ENCODE results near the gene TFIP11.
A peak's percentile ranks its signal among the peaks of the same experiment; 100 is the strongest.

TFIP11 gene

DNA sequence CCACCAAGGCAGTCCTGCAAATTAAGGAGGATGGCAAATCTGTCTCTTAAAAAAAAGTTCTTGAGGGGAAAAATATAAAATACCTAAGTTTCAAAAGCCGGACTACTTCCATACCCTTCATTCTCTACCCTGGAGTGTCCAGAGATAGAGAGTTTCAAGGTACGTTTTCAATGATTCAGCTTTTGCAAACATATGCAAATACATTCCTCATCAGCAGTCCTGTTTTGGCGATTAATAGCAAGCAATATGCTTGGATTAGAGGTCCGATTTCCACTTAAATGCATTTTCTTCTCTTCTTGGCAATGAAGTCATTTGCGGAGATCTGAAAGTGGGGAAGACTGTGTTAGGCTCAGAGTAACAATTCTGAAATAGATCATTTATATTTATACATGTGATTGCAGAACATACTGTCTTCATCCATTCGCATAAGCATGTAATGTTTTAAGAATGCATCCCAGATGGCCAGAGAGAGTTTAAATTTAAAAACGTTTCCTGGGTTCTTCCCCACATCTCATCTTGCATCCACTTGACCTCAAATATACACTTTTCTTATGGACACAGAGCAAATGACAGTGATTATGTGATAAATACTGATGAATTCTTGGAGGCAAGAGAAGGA, 13.8 kb upstream of the TFIP11 start:
- Histone ChIP-seq H3F3A (ENCODE audit: insufficient read depth, low read length) (no peaks in the 10 kb centered on the region), H3K27me3 (ENCODE audit: insufficient read depth, low read length) (no peaks in the 10 kb centered on the region), H2AFZ (ENCODE audit: low read length) (no peak overlapping the region), H3K9me3 (ENCODE audit: low read length) (no peaks in the 10 kb centered on the region), H3K79me2 (ENCODE audit: insufficient read depth, low read length) (no peaks in the 10 kb centered on the region), H3K4me2 (ENCODE audit: low read length) (no peak overlapping the region), H3K9me2 (ENCODE audit: low read depth, low read length) (no peaks in the 10 kb centered on the region), H3K36me3 (ENCODE audit: insufficient read depth, low read length) (peaks cover 73% of the 10 kb centered on the region), H3K27ac (ENCODE audit: low read depth, low read length, poor library complexity, severe bottlenecking) (no peak overlapping the region), H3K4me1 (ENCODE audit: insufficient read depth, low read length, severe bottlenecking) (peaks cover 25% of the 10 kb centered on the region), H3K9ac (ENCODE audit: low read length) (no peak overlapping the region), H4K20me1 (ENCODE audit: insufficient read depth, low read length) (no peaks in the 10 kb centered on the region), H3K4me3 (ENCODE audit: low read depth, low read length, poor library complexity, severe bottlenecking) (no peak overlapping the region)
- TF ChIP-seq, protein P1, sequence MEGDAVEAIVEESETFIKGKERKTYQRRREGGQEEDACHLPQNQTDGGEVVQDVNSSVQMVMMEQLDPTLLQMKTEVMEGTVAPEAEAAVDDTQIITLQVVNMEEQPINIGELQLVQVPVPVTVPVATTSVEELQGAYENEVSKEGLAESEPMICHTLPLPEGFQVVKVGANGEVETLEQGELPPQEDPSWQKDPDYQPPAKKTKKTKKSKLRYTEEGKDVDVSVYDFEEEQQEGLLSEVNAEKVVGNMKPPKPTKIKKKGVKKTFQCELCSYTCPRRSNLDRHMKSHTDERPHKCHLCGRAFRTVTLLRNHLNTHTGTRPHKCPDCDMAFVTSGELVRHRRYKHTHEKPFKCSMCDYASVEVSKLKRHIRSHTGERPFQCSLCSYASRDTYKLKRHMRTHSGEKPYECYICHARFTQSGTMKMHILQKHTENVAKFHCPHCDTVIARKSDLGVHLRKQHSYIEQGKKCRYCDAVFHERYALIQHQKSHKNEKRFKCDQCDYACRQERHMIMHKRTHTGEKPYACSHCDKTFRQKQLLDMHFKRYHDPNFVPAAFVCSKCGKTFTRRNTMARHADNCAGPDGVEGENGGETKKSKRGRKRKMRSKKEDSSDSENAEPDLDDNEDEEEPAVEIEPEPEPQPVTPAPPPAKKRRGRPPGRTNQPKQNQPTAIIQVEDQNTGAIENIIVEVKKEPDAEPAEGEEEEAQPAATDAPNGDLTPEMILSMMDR (IDR thresholded peaks at IDR 0.05; ENCODE audit: low read length), result no peak

- H3K4me2 ChIP-seq (ENCODE audit: low read length), result no peak overlapping the region; the same call in 1 of the 2 replicates
- H3K27ac ChIP-seq (ENCODE audit: low read depth, low read length, poor library complexity, severe bottlenecking), result peak overlapping the region; percentile 85
- peaks cover 63% of the 10 kb centered on the region for H3K36me3 ChIP-seq (ENCODE audit: insufficient read depth, low read length)
Observed at GRCh38 chr22:26524870-26525269, 12.6 kb upstream of the TFIP11 start.

GRCh38 chr22:26522592-26522991, 10.3 kb upstream of the TFIP11 start:
- TF ChIP-seq, protein P1 (IDR thresholded peaks at IDR 0.05; ENCODE audit: low read length), result no peak
- TF ChIP-seq EZH2 (IDR thresholded peaks at IDR 0.05; ENCODE audit: borderline replicate concordance, low read length), result no peak
- H3K36me3 ChIP-seq (ENCODE audit: insufficient read depth, low read length), result peaks cover 47% of the 10 kb centered on the region
- no peak overlapping the region for H2AFZ ChIP-seq (ENCODE audit: low read length)
- H3K4me3 ChIP-seq (ENCODE audit: low read depth, low read length, poor library complexity, severe bottlenecking), result no peak overlapping the region
- no peak overlapping the region for H3K4me2 ChIP-seq (ENCODE audit: low read length)
- no peaks in the 10 kb centered on the region for H3K79me2 ChIP-seq (ENCODE audit: insufficient read depth, low read length)
- peaks cover 17% of the 10 kb centered on the region for H3K4me1 ChIP-seq (ENCODE audit: insufficient read depth, low read length, severe bottlenecking)
- H3K9ac ChIP-seq (ENCODE audit: low read length), result no peak overlapping the region
- H4K20me1 ChIP-seq (ENCODE audit: insufficient read depth, low read length), result no peaks in the 10 kb centered on the region
- H3K9me3 ChIP-seq (ENCODE audit: low read length), result no peaks in the 10 kb centered on the region
- H3K27me3 ChIP-seq (ENCODE audit: insufficient read depth, low read length), result no peaks in the 10 kb centered on the region
- no peak overlapping the region for H3K27ac ChIP-seq (ENCODE audit: low read depth, low read length, poor library complexity, severe bottlenecking)
- no peaks in the 10 kb centered on the region for H3F3A ChIP-seq (ENCODE audit: insufficient read depth, low read length)
- H3K9me2 ChIP-seq (ENCODE audit: low read depth, low read length), result no peaks in the 10 kb centered on the region

More at GRCh38 chr22:26524870-26525269, 12.6 kb upstream of the TFIP11 start:
- H3F3A ChIP-seq (ENCODE audit: insufficient read depth, low read length), result no peaks in the 10 kb centered on the region
- no peaks in the 10 kb centered on the region for H3K79me2 ChIP-seq (ENCODE audit: insufficient read depth, low read length)
- no peak for TF ChIP-seq EZH2 (IDR thresholded peaks at IDR 0.05; ENCODE audit: borderline replicate concordance, low read length)
- TF ChIP-seq, protein P1 (IDR thresholded peaks at IDR 0.05; ENCODE audit: low read length), result no peak
- H3K27me3 ChIP-seq (ENCODE audit: insufficient read depth, low read length), result no peaks in the 10 kb centered on the region
- no peak overlapping the region for H2AFZ ChIP-seq (ENCODE audit: low read length)
- peaks cover 25% of the 10 kb centered on the region for H3K4me1 ChIP-seq (ENCODE audit: insufficient read depth, low read length, severe bottlenecking)
- no peak overlapping the region for H3K4me3 ChIP-seq (ENCODE audit: low read depth, low read length, poor library complexity, severe bottlenecking)
- H3K9me3 ChIP-seq (ENCODE audit: low read length), result no peaks in the 10 kb centered on the region
- H3K9me2 ChIP-seq (ENCODE audit: low read depth, low read length), result no peaks in the 10 kb centered on the region
- no peaks in the 10 kb centered on the region for H4K20me1 ChIP-seq (ENCODE audit: insufficient read depth, low read length)
- H3K9ac ChIP-seq (ENCODE audit: low read length), result no peak overlapping the region; the same call in 1 of the 2 replicates
